CD4-positive, alpha-beta T cell treated with Interleukin-15 for 4 hours (primary cell): ENCODE data around the gene C10orf95.

Experiments used
- DNase-seq: peaks from one replicate; pipeline ENCODE4 v3.0.0-alpha.2; 2020; ENCODE audit warnings: low spot score

C10orf95 gene

DNA sequence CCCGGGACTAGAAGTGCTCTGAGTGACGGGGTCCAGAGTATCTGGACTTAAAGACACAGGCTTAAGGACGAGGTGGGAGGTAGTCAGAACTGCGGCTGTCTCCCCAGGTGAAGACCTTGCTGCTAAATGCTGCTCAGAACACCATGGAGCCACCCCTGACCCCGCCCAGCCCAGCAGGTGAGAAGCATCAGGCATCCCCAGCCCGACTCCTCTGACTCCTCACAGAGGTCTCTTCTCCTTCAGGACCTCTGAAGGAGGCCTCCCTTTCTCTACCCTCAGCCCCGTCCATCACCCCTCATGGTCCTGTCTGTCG lies 50.0 kb downstream of the C10orf95 start:
- DNase-seq: no peak

DNA sequence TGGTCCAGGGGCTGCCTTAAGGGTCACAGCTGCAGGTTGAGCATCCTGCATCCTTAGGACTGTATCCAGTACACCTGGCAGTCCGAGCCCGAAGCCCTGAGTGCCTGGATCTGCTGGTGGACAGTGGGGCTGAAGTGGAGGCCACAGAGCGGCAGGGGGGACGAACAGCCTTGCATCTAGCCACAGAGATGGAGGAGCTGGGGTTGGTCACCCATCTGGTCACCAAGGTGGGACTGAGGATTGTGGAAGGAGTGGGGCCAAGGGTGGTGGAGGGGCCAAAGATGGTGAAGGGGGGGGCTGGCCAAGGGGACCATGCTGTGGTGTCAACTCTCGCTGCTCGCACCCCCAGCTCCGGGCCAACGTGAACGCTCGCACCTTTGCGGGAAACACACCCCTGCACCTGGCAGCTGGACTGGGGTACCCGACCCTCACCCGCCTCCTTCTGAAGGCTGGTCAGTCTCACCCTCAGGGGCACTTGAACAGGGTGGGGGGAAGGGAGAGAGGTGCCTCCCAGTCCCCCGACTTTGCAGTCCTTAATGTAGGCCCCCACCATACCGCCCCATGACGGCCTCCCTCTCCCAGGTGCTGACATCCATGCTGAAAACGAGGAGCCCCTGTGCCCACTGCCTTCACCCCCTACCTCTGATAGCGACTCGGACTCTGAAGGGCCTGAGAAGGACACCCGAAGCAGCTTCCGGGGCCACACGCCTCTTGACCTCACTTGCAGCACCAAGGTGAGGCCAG lies 50.6 kb downstream of the C10orf95 start:
- no peak for DNase-seq

DNA sequence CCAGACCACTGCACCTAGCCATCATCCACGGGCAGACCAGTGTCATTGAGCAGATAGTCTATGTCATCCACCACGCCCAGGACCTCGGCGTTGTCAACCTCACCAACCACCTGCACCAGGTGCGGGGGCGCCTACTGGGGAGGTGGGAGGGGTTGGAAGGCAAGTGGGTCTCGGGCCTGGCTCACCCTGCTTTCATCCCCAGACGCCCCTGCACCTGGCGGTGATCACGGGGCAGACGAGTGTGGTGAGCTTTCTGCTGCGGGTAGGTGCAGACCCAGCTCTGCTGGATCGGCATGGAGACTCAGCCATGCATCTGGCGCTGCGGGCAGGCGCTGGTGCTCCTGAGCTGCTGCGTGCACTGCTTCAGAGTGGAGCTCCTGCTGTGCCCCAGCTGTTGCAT lies 51.3 kb downstream of the C10orf95 start:
- DNase-seq: no peak
